Measurements from ENCODE around the gene PLEKHN1.

DNA sequence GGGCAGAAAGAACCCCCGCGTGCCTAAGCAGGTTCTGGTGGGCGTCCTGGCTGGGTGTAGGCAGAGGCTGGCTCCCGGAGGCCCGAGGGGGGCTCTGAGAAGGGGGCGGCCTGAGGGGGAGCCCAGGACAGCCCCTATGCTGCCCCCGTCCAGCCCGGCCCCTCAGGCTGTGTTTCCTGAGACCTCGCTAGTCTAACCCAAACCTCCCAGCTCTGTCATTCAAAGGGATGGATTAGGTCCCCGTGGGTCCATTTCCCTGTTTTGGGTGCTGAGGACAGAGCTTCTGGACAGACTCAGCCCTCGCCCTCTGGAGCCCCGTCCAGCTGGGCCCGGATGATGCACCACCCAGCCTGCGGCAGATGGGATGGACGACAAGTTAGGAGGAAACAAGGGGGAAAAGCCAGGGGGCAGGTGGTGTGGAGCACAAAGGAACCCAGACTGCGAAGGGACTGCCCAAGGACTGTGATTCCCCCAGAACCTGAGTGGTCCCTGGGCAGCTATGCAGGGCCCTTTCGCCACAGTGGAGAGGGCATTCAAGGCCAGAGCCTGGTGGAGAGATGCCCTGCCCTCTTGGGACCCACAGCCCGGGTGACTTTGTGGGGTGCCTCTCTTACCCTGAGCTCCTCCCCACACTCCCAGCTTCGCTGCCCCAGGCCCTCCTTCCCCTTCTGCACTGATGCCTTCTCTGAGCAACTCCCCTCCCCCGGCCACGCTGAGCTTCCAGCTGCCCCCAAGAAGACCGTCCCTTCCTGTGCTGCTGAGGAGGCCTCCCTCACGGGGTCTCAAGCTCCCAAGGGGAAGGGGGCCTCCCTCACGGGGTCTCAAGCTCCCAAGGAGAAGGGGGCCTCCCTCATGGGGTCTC is 30.8 kb downstream of the PLEKHN1 start:
- TF ChIP-seq, protein P1, sequence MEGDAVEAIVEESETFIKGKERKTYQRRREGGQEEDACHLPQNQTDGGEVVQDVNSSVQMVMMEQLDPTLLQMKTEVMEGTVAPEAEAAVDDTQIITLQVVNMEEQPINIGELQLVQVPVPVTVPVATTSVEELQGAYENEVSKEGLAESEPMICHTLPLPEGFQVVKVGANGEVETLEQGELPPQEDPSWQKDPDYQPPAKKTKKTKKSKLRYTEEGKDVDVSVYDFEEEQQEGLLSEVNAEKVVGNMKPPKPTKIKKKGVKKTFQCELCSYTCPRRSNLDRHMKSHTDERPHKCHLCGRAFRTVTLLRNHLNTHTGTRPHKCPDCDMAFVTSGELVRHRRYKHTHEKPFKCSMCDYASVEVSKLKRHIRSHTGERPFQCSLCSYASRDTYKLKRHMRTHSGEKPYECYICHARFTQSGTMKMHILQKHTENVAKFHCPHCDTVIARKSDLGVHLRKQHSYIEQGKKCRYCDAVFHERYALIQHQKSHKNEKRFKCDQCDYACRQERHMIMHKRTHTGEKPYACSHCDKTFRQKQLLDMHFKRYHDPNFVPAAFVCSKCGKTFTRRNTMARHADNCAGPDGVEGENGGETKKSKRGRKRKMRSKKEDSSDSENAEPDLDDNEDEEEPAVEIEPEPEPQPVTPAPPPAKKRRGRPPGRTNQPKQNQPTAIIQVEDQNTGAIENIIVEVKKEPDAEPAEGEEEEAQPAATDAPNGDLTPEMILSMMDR (conservative IDR thresholded peaks at IDR 0.05; ENCODE audit: low read length) = no peak
- no peak for TF ChIP-seq EZH2phosphoT487 (IDR thresholded peaks at IDR 0.05; ENCODE audit: borderline replicate concordance, low read depth, low read length)
